AG09309 (cell line): ENCODE results near the gene IPO5.

Experiments
- DNase-seq: peaks from one replicate; pipeline ENCODE4 v3.0.0-alpha.2; 2010; ENCODE audit warnings: low read depth
- H3K4me3 ChIP-seq: 2 replicates; pipeline ENCODE4 v1.5.1; 2011; ENCODE audit warnings: mild to moderate bottlenecking, low read depth, low read length, moderate library complexity; ENCODE audit not compliant: control insufficient read depth
- TF ChIP-seq, protein P1 (sequence below): IDR thresholded peaks from 2 replicates; pipeline ENCODE4 v1.5.1; 2011; ENCODE audit warnings: mild to moderate bottlenecking, low read depth, low read length, inconsistent platforms; ENCODE audit not compliant: insufficient read depth, control insufficient read depth; ENCODE audit errors: missing control alignments

IPO5 gene

DNA sequence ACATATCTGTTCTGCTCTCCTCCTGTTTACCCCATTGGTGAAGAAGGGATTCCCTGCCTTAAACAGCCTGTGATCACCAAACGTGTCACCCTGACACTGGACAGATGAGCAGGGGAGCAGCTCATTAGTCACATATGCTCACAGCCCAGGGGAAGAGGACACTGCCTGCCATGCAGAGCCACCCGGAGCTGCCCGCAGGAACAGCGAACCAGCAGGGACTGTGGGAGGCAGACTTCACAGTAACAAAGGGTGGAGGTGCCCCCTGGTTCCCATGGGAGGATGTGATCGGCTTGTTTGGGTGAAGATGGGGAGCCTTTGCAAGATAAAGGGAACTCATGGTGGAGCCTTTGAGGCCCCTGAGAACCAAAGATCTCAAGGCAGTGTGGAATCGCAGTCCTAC lies 100.8 kb downstream of the IPO5 start:
- DNase-seq: no peak
- TF ChIP-seq, protein P1, sequence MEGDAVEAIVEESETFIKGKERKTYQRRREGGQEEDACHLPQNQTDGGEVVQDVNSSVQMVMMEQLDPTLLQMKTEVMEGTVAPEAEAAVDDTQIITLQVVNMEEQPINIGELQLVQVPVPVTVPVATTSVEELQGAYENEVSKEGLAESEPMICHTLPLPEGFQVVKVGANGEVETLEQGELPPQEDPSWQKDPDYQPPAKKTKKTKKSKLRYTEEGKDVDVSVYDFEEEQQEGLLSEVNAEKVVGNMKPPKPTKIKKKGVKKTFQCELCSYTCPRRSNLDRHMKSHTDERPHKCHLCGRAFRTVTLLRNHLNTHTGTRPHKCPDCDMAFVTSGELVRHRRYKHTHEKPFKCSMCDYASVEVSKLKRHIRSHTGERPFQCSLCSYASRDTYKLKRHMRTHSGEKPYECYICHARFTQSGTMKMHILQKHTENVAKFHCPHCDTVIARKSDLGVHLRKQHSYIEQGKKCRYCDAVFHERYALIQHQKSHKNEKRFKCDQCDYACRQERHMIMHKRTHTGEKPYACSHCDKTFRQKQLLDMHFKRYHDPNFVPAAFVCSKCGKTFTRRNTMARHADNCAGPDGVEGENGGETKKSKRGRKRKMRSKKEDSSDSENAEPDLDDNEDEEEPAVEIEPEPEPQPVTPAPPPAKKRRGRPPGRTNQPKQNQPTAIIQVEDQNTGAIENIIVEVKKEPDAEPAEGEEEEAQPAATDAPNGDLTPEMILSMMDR: no peak
- no peak overlapping the region for H3K4me3 ChIP-seq

DNA sequence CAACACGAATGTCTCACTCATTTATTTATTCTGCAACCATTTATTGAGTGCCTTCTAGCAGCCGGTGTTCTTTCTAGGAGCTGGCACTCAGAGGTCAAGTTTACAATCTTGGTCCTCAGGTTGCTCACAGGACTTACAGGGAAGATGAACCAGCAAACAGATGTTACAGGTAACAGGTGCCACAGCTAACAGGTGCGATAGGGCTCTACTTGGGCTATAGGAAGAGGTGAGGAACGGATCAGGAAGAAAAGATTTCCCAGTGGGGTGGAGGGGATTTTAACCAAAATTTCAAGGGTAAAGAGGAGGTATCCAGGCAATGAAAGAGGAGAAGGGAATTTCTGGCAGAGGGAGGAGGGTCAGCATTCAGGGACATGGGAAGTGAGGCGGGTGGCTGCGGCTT lies 102.1 kb downstream of the IPO5 start:
- TF ChIP-seq, protein P1: no peak
- no peak for DNase-seq
- no peak overlapping the region for H3K4me3 ChIP-seq

DNA sequence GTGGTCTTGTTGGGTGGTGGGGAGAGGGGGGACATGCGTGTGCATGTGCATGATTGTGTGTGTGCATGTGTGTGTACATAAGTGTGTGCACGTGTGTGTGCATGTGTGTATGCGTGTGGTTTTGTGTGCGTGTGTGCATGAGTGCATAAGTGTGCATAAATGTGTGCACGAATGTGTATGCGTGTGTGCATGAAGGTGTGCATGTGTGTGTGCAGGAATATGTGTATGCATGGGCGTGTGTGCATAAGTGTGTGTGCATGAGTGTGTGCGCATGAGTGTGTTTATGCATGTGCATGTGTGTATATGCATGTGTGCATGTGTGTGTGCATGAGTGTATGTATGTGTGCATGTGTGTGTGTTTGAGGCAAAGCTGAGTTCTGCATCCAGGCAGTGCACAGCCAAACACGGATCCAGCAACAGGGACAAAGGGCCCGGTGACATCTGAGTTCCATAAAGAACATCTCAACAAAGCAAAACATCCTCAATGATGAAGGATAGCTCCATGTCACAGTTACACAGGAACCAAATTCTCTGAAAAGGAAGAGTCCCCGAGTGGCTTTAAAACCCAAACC lies 103.5 kb downstream of the IPO5 start:
- TF ChIP-seq, protein P1: no peak
- H3K4me3 ChIP-seq: no peak overlapping the region
- DNase-seq: no peak

GRCh38 chr13:98059276-98059675 lies 105.8 kb downstream of the IPO5 start:
- TF ChIP-seq, protein P1: no peak
- DNase-seq: no peak
- H3K4me3 ChIP-seq: no peak overlapping the region

DNA sequence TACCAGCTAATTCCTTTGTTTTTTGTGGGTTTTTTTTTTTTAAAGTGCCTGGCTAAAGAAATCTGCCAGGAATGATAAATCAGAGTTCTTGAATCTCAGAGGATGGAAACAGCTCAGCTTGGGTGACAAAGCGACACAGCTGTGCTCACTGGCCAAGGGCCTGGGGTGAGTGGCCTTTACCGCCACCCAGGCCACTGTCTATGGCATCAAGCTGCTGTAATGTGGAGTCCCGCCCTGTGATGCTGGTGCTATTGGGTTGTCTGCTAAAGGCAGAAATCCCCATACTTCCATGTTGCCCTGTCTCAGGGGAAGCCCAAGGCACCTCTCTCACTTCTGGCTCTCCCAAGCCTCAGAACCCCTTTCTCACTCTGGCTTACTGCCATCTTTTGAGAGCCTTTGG lies 106.8 kb downstream of the IPO5 start:
- TF ChIP-seq, protein P1: no peak
- H3K4me3 ChIP-seq: no peak overlapping the region
- DNase-seq: no peak

DNA sequence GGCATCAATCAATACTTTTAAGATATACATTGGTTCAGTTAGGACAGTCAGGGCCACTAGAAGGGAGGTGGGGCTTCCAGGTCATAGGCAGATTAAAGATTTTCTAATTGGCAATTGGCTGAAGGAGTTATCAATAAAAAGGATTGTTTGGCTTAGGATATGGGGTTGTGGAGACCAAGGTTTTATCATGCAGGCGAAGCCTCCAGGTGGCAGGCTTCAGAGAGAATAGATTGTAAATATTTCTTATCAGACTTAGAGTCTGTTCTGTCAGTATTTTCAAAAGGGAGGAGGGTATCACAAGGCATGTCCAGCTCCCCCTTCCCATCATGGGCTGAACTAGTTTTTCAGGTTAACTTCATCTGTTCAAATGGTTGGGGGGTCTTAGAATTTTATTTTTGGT lies 112.0 kb downstream of the IPO5 start:
- DNase-seq: no peak
- TF ChIP-seq, protein P1: no peak
- H3K4me3 ChIP-seq: no peak overlapping the region

GRCh38 chr13:98066636-98067035 lies 113.2 kb downstream of the IPO5 start:
- TF ChIP-seq, protein P1: no peak
- no peak for DNase-seq
- no peak overlapping the region for H3K4me3 ChIP-seq
